Stimulated activated CD4-positive, alpha-beta T cell treated with anti-CD3 and anti-CD28 coated beads, Interleukin-4, amount 100 ng/mL, for 48 hours (primary cell): ENCODE results near the gene EHMT1.
"Not testable (repeated sequence)": the region's sequence is repeated elsewhere in the genome, so short reads cannot be mapped to it uniquely, and the experiment has no call there.

ENCODE experiments used
- DNase-seq, 2 donors: peaks; one replicate each; pipeline ENCODE4 v3.0.0-alpha.2; 2020; ENCODE audit warnings: low read depth in 2 of 2

EHMT1 gene

GRCh38 chr9:137717776-137718327 lies 99.0 kb downstream of the EHMT1 start:
- DNase-seq = no peak

- no peak for DNase-seq
These were observed 100.4 kb downstream of the EHMT1 start for GRCh38 chr9:137719194-137719593.

- no peak for DNase-seq
These were observed 101.8 kb downstream of the EHMT1 start for GRCh38 chr9:137720571-137721110.

- peak in 1 of 2 donors; percentile 22 for DNase-seq
These were observed 102.7 kb downstream of the EHMT1 start for GRCh38 chr9:137721479-137721878.

- no peak for DNase-seq
These were observed 103.1 kb downstream of the EHMT1 start for GRCh38 chr9:137721899-137722298.

- no peak for DNase-seq
These were observed 103.7 kb downstream of the EHMT1 start for GRCh38 chr9:137722481-137722880.

- DNase-seq = not testable (repeated sequence)
These were observed 104.6 kb downstream of the EHMT1 start for GRCh38 chr9:137723356-137723755.

- no peak for DNase-seq
These were observed 105.1 kb downstream of the EHMT1 start for GRCh38 chr9:137723783-137724445.

- no peak for DNase-seq
These were observed 106.0 kb downstream of the EHMT1 start for GRCh38 chr9:137724818-137725240.

GRCh38 chr9:137725598-137725997 lies 106.8 kb downstream of the EHMT1 start:
- no peak for DNase-seq

- not testable (repeated sequence) for DNase-seq
These were observed 107.5 kb downstream of the EHMT1 start for GRCh38 chr9:137726336-137726735.

- no peak for DNase-seq
These were observed 108.0 kb downstream of the EHMT1 start for GRCh38 chr9:137726764-137727163.

GRCh38 chr9:137727716-137728115 lies 108.9 kb downstream of the EHMT1 start:
- DNase-seq = no peak

- DNase-seq = no peak
These were observed 109.9 kb downstream of the EHMT1 start for GRCh38 chr9:137728444-137729311.

- DNase-seq = no peak
These were observed 112.6 kb downstream of the EHMT1 start for GRCh38 chr9:137731216-137731946.

- DNase-seq = no peak
These were observed 113.4 kb downstream of the EHMT1 start for GRCh38 chr9:137731947-137732813.

- no peak for DNase-seq
These were observed 114.6 kb downstream of the EHMT1 start for GRCh38 chr9:137733429-137733828.

- no peak for DNase-seq
These were observed 115.4 kb downstream of the EHMT1 start for GRCh38 chr9:137734181-137734580.

GRCh38 chr9:137738182-137738696 lies 119.4 kb downstream of the EHMT1 start:
- DNase-seq = not testable (repeated sequence)

GRCh38 chr9:137738703-137739102 lies 119.9 kb downstream of the EHMT1 start:
- no peak for DNase-seq
